HG02885 (cell line): ENCODE results near the gene CUL7.
A peak's percentile ranks its signal among the peaks of the same experiment; 100 is the strongest.
"Not testable (repeated sequence)": the region's sequence is repeated elsewhere in the genome, so short reads cannot be mapped to it uniquely, and the experiment has no call there.

Experiments
- ATAC-seq: cut with Tn5 transposase; IDR thresholded peaks from one replicate; pipeline ENCODE4 v1.9.1; 2021; ENCODE audit warnings: mild to moderate bottlenecking; ENCODE audit not compliant: unreplicated experiment, poor library complexity

CUL7 gene

GRCh38 chr6:43020052-43020705 lies 33.5 kb downstream of the CUL7 start:
- no peak for ATAC-seq

GRCh38 chr6:43019152-43019551 lies 34.5 kb downstream of the CUL7 start:
- ATAC-seq = no peak

GRCh38 chr6:43016943-43017334 lies 36.7 kb downstream of the CUL7 start:
- ATAC-seq = no peak

- no peak for ATAC-seq
Observed at GRCh38 chr6:43016176-43016942, 37.3 kb downstream of the CUL7 start.

- ATAC-seq = no peak
Observed at GRCh38 chr6:43014434-43014909, 39.2 kb downstream of the CUL7 start.

- peak; percentile 95 for ATAC-seq
Observed at GRCh38 chr6:43013843-43014433, 39.7 kb downstream of the CUL7 start, which contains the start of the genes KLHDC3 and MEA1. Gene KLHDC3, plus strand, starts transcription at chr6:43014249. Its CDS starts 2,944 bp downstream, at chr6:43017193. Gene MEA1, minus strand, starts transcription at chr6:43013946. Its CDS starts 133 bp downstream, at chr6:43013813.

GRCh38 chr6:43013097-43013842 lies 40.4 kb downstream of the CUL7 start:
- no peak for ATAC-seq

GRCh38 chr6:43012364-43012763 lies 41.3 kb downstream of the CUL7 start:
- ATAC-seq = no peak

- no peak for ATAC-seq
Observed at GRCh38 chr6:43011207-43011606, 42.4 kb downstream of the CUL7 start.

GRCh38 chr6:43009124-43009523 lies 44.5 kb downstream of the CUL7 start:
- ATAC-seq = no peak

- ATAC-seq = no peak
Observed at GRCh38 chr6:43007126-43007525, 46.5 kb downstream of the CUL7 start.

GRCh38 chr6:43006251-43006650 lies 47.4 kb downstream of the CUL7 start:
- ATAC-seq = no peak

- no peak for ATAC-seq
Observed at GRCh38 chr6:43005844-43006243, 47.8 kb downstream of the CUL7 start.

GRCh38 chr6:43001843-43002242 lies 51.8 kb downstream of the CUL7 start:
- ATAC-seq = no peak

- ATAC-seq = not testable (repeated sequence)
Observed at GRCh38 chr6:42998205-42998604, 55.4 kb downstream of the CUL7 start.

- no peak for ATAC-seq
Observed at GRCh38 chr6:42996513-42996912, 57.1 kb downstream of the CUL7 start.

GRCh38 chr6:42993445-42993844 lies 60.2 kb downstream of the CUL7 start:
- no peak for ATAC-seq

GRCh38 chr6:42989923-42990322 lies 63.7 kb downstream of the CUL7 start:
- ATAC-seq = no peak

- ATAC-seq = no peak
Observed at GRCh38 chr6:42988486-42989020, 65.1 kb downstream of the CUL7 start.
